OCI-LY3 (cell line): ENCODE measurements around the gene ZRANB1.

ENCODE experiments used
- H2AFZ ChIP-seq: fragments of 200-600, 300-600 bp; shearing (Covaris generic); 2 replicates; pipeline ENCODE4 v1.6.0; 2014; ENCODE audit warnings: antibody characterized with exemption, low read depth, low read length
- H3K27ac ChIP-seq: fragments of 200-600, 300-600 bp; sonication (generic); 2 replicates; pipeline ENCODE4 v1.5.1; 2014; ENCODE audit warnings: mild to moderate bottlenecking, low read length, moderate library complexity, mixed read lengths
- H3K27me3 ChIP-seq: fragments of 200-600, 300-600 bp; sonication (generic); 2 replicates; pipeline ENCODE4 v1.6.1; 2014; ENCODE audit warnings: low read depth, low read length, mixed read lengths
- H3K36me3 ChIP-seq: fragments of 200-600, 300-600 bp; sonication (generic); replicated peaks from 2 replicates; pipeline ENCODE3; 2014; ENCODE audit warnings: low read depth, low read length, mixed read lengths
- H3K4me1 ChIP-seq: fragments of 300-600, 200-600 bp; sonication (generic); 2 replicates; pipeline ENCODE4 v1.6.1; 2014; ENCODE audit warnings: low read length, mixed read lengths
- H3K4me2 ChIP-seq: fragments of 200-600, 300-600 bp; sonication (generic); 2 replicates; pipeline ENCODE4 v1.6.1; 2014; ENCODE audit warnings: low read length, mixed read lengths
- H3K4me3 ChIP-seq: fragments of 300-600, 200-600 bp; sonication (generic); 2 replicates; pipeline ENCODE4 v1.5.1; 2014; ENCODE audit warnings: antibody characterized with exemption, mild to moderate bottlenecking, low read length, moderate library complexity
- H3K79me2 ChIP-seq: fragments of 300-600, 200-600 bp; shearing (Covaris generic); 2 replicates; pipeline ENCODE4 v1.6.1; 2014; ENCODE audit warnings: mild to moderate bottlenecking, low read length, mixed read lengths
- H3K9ac ChIP-seq: fragments of 300-600, 200-600 bp; shearing (Covaris generic); 2 replicates; pipeline ENCODE4 v1.6.0; 2014; ENCODE audit warnings: mild to moderate bottlenecking, low read length, moderate library complexity
- H3K9me3 ChIP-seq: fragments of 200-600, 300-600 bp; shearing (Covaris generic); 2 replicates; pipeline ENCODE4 v1.6.1; 2014; ENCODE audit warnings: low read length, mixed read lengths; ENCODE audit not compliant: insufficient read depth
- H4K20me1 ChIP-seq: fragments of 200-600, 300-600 bp; sonication (generic); 2 replicates; pipeline ENCODE4 v1.6.1; 2016; ENCODE audit warnings: low read length, mixed read lengths; ENCODE audit not compliant: insufficient read depth
- CTCF ChIP-seq: fragments of 200-600, 300-600 bp; sonication (generic); IDR thresholded peaks from 2 replicates; pipeline ENCODE4 v1.5.1; 2014; ENCODE audit warnings: antibody characterized with exemption, low read length, low read depth
- EZH2phosphoT487 ChIP-seq: fragments of 200-600 bp; shearing (Covaris generic); IDR thresholded peaks from 2 replicates; pipeline ENCODE4 v1.6.1; 2018; ENCODE audit warnings: antibody characterized with exemption, mixed run types, low read depth

The ZRANB1 gene

GRCh38 chr10:125008689-125009638 lies 67.0 kb downstream of the ZRANB1 start:
- Histone ChIP-seq H3K79me2 (no peaks in the 10 kb centered on the region), H3K27me3 (0 out of 2 replicates have a peak, but pooled peaks cover 4% of the 10 kb centered on the region), H3K4me3 (no peak overlapping the region), H3K9ac (no peak overlapping the region), H3K27ac (no peak overlapping the region), H3K9me3 (no peaks in the 10 kb centered on the region), H4K20me1 (no peaks in the 10 kb centered on the region), H3K4me2 (no peak overlapping the region), H2AFZ (no peak overlapping the region), H3K4me1 (no peaks in the 10 kb centered on the region), H3K36me3 (no peaks in the 10 kb centered on the region)
- TF ChIP-seq CTCF (no peak), EZH2phosphoT487 (no peak)

DNA sequence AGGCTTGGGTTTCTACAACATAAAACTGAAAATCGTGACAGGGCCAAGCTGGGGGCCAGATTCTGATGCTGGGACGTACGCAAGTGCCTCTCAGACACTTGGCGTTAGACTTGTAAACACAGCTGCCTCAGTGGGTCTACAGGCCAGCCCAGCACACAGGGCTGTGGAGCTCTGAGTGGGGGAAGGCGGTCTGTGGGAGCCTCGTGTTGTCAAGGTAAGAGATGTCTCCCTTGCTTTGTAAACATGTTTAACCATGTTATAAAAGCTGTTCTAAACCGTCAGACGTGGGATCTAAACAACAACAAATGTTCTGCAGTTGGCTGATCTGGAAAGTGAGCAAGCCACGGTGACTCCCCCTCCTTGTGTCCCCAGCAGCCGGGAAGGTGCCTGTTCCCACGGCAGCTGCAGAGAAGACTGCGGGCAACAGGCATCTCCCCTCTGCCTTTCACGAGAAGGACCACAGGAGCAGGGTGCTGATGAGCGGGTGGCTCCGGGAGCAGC lies 67.8 kb downstream of the ZRANB1 start:
- Histone ChIP-seq H4K20me1 (no peaks in the 10 kb centered on the region), H3K27me3 (0 out of 2 replicates have a peak, but pooled peaks cover 4% of the 10 kb centered on the region), H3K9me3 (no peaks in the 10 kb centered on the region), H3K36me3 (no peaks in the 10 kb centered on the region), H3K4me1 (no peaks in the 10 kb centered on the region), H3K4me2 (no peak overlapping the region), H2AFZ (no peak overlapping the region), H3K27ac (no peak overlapping the region), H3K4me3 (no peak overlapping the region), H3K9ac (no peak overlapping the region), H3K79me2 (no peaks in the 10 kb centered on the region)
- TF ChIP-seq EZH2phosphoT487 (no peak), CTCF (no peak)

DNA sequence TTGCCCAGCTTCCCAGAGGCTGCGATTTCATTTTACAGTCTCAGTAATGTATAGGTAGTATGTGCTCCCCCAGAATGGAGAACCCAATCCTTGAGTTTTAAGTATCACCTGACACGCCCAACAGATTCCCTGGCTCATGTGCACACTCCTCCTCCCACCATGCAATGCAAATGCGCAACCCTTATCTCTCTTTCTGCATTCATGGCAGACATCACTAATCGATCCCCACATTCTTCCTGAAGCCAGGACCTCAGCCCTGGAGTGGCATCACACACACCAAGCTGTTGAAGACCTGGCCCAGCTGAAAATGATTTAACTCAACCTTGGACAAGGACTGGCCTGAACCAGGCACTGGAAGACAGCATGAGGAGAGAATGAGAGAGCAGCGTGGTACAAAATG lies 68.4 kb downstream of the ZRANB1 start:
- no peaks in the 10 kb centered on the region for H4K20me1 ChIP-seq
- TF ChIP-seq EZH2phosphoT487 (no peak), CTCF (no peak)
- no peaks in the 10 kb centered on the region for H3K79me2 ChIP-seq

GRCh38 chr10:125011171-125011925 lies 69.4 kb downstream of the ZRANB1 start:
- H3K36me3 ChIP-seq = no peaks in the 10 kb centered on the region
- H3K4me3 ChIP-seq = no peak overlapping the region
- no peak overlapping the region for H3K9ac ChIP-seq
- H3K27ac ChIP-seq = no peak overlapping the region
- H4K20me1 ChIP-seq = no peaks in the 10 kb centered on the region
- no peak overlapping the region for H2AFZ ChIP-seq
- H3K27me3 ChIP-seq = 0 out of 2 replicates have a peak, but pooled peaks cover 4% of the 10 kb centered on the region
- TF ChIP-seq CTCF (no peak), EZH2phosphoT487 (no peak)
- no peaks in the 10 kb centered on the region for H3K79me2 ChIP-seq
- no peaks in the 10 kb centered on the region for H3K4me1 ChIP-seq
- no peaks in the 10 kb centered on the region for H3K9me3 ChIP-seq
- H3K4me2 ChIP-seq = no peak overlapping the region

More for the DNA sequence above, 68.4 kb downstream of the ZRANB1 start:
- Histone ChIP-seq H2AFZ (no peak overlapping the region), H3K36me3 (no peaks in the 10 kb centered on the region), H3K4me3 (no peak overlapping the region), H3K4me2 (no peak overlapping the region), H3K9me3 (no peaks in the 10 kb centered on the region), H3K9ac (no peak overlapping the region), H3K27ac (no peak overlapping the region), H3K27me3 (0 out of 2 replicates have a peak, but pooled peaks cover 4% of the 10 kb centered on the region), H3K4me1 (no peaks in the 10 kb centered on the region)
